ENCODE data around the gene LRP1B.

DNA sequence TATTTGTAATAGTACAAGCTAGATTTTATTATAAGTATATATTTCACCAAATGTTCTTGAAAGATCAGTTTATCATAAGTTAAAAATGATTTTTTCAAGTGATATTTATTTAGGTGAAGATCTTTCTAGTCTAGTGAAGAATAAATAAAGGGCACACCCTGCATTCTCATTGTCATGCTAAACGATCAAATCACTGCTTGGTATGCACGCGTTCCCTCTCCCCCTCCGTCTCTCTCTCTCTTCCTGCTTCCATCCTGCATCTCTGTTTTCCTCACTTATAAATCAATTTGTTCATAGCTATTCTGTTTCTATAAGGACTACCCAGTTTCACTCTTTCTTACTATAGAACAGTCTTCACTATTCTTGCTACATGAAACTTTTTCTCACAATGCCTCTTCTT is 1067.4 kb downstream of the LRP1B start:
- TF ChIP-seq, protein P1, sequence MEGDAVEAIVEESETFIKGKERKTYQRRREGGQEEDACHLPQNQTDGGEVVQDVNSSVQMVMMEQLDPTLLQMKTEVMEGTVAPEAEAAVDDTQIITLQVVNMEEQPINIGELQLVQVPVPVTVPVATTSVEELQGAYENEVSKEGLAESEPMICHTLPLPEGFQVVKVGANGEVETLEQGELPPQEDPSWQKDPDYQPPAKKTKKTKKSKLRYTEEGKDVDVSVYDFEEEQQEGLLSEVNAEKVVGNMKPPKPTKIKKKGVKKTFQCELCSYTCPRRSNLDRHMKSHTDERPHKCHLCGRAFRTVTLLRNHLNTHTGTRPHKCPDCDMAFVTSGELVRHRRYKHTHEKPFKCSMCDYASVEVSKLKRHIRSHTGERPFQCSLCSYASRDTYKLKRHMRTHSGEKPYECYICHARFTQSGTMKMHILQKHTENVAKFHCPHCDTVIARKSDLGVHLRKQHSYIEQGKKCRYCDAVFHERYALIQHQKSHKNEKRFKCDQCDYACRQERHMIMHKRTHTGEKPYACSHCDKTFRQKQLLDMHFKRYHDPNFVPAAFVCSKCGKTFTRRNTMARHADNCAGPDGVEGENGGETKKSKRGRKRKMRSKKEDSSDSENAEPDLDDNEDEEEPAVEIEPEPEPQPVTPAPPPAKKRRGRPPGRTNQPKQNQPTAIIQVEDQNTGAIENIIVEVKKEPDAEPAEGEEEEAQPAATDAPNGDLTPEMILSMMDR (IDR thresholded peaks at IDR 0.05), result no peak
- TF ChIP-seq POLR2AphosphoS5 (IDR thresholded peaks at IDR 0.05) (no peak), EP300 (IDR thresholded peaks at IDR 0.05) (no peak)

Measured in esophagus muscularis mucosa (tissue), 4 donors.